Fibroblast of skin of abdomen (primary cell): Measurements from ENCODE around the gene TEX13A. TPM values are rescaled to one million over a fixed set of nuclear protein-coding genes. Genes with fewer than 3 reads are reported as not detected.
"Not testable (repeated sequence)": the region's sequence is repeated elsewhere in the genome, so short reads cannot be mapped to it uniquely, and the experiment has no call there.

ENCODE experiments used
- DNase-seq: peaks from one replicate; pipeline ENCODE4 v3.0.0-alpha.2; 2013
- polyA plus RNA-seq, 2 experiments: library from polyadenylated mRNA; unstranded; fragments of 120-200 nt; gene quantifications; one replicate each; pipeline ENCODE4 v1.2.1, GENCODE V29; 2013; ENCODE audit not compliant: insufficient read length in 2 of 2

TEX13A gene
- not detected for polyA plus RNA-seq (2013, experiment 1 of 2; ENCODE audit: insufficient read length)
- polyA plus RNA-seq (2013, experiment 2 of 2; ENCODE audit: insufficient read length) = not detected

GRCh38 chrX:105220636-105221035, at the start of gene TEX13A:
TSS of gene TEX13A (minus strand) at chrX:105220694. CDS start at chrX:105220397, 297 bp downstream.
- no peak for DNase-seq

GRCh38 chrX:105269386-105269785, 48.9 kb upstream of the TEX13A start:
- peak; percentile 18 for DNase-seq

GRCh38 chrX:105267167-105267566, 46.7 kb upstream of the TEX13A start:
- no peak for DNase-seq

GRCh38 chrX:105266456-105266855, 46.0 kb upstream of the TEX13A start:
- peak; percentile 63 for DNase-seq

- no peak for DNase-seq
Observed at GRCh38 chrX:105265093-105265492, 44.6 kb upstream of the TEX13A start.

- DNase-seq = peak; percentile 41
Observed at GRCh38 chrX:105263801-105264200, 43.3 kb upstream of the TEX13A start.

- no peak for DNase-seq
Observed at GRCh38 chrX:105263171-105263570, 42.7 kb upstream of the TEX13A start.

- DNase-seq = no peak
Observed at GRCh38 chrX:105260291-105261043, 40.0 kb upstream of the TEX13A start.

GRCh38 chrX:105241056-105241455, 20.6 kb upstream of the TEX13A start:
- DNase-seq = peak; percentile 36

GRCh38 chrX:105237407-105237806, 16.9 kb upstream of the TEX13A start:
- not testable (repeated sequence) for DNase-seq

- DNase-seq = no peak
Observed at GRCh38 chrX:105229146-105229545, 8.7 kb upstream of the TEX13A start.

GRCh38 chrX:105228602-105229001, 8.1 kb upstream of the TEX13A start:
- no peak for DNase-seq

- DNase-seq = no peak
Observed at GRCh38 chrX:105226499-105226898, 6.0 kb upstream of the TEX13A start.

GRCh38 chrX:105221374-105221773, 880 bp upstream of the TEX13A start:
- DNase-seq = no peak

GRCh38 chrX:105219454-105220401, 766 bp downstream of the TEX13A start:
- no peak for DNase-seq

- peak; percentile 1 for DNase-seq
Observed at GRCh38 chrX:105211066-105211575, 9.4 kb downstream of the TEX13A start.

- DNase-seq = no peak
Observed at GRCh38 chrX:105210258-105210657, 10.2 kb downstream of the TEX13A start.

GRCh38 chrX:105209406-105209805, 11.1 kb downstream of the TEX13A start:
- no peak for DNase-seq

GRCh38 chrX:105191878-105192277, 28.6 kb downstream of the TEX13A start:
- DNase-seq = peak; percentile 13

GRCh38 chrX:105190252-105190853, 30.1 kb downstream of the TEX13A start:
- DNase-seq = peak; percentile 20

GRCh38 chrX:105189093-105189492, 31.4 kb downstream of the TEX13A start:
- DNase-seq = no peak

- DNase-seq = no peak
Observed at GRCh38 chrX:105179644-105180043, 40.9 kb downstream of the TEX13A start.

GRCh38 chrX:105173071-105173470, 47.4 kb downstream of the TEX13A start:
- DNase-seq = no peak
